ENCODE measurements around the gene TRPV5. TPM values are rescaled to one million over a fixed set of nuclear protein-coding genes. Genes with fewer than 3 reads are reported as not detected.

The TRPV5 gene
- total RNA-seq, 6 experiments from 2014 or later = not detected

- no peak overlapping the region for H3K4me3 Mint-ChIP-seq
- H3K27me3 Mint-ChIP-seq (ENCODE audit: insufficient read depth) = peaks cover 9% of the 10 kb centered on the region
- TF ChIP-seq, protein P1, sequence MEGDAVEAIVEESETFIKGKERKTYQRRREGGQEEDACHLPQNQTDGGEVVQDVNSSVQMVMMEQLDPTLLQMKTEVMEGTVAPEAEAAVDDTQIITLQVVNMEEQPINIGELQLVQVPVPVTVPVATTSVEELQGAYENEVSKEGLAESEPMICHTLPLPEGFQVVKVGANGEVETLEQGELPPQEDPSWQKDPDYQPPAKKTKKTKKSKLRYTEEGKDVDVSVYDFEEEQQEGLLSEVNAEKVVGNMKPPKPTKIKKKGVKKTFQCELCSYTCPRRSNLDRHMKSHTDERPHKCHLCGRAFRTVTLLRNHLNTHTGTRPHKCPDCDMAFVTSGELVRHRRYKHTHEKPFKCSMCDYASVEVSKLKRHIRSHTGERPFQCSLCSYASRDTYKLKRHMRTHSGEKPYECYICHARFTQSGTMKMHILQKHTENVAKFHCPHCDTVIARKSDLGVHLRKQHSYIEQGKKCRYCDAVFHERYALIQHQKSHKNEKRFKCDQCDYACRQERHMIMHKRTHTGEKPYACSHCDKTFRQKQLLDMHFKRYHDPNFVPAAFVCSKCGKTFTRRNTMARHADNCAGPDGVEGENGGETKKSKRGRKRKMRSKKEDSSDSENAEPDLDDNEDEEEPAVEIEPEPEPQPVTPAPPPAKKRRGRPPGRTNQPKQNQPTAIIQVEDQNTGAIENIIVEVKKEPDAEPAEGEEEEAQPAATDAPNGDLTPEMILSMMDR (IDR thresholded peaks at IDR 0.05) = no peak
- H3K9me3 Mint-ChIP-seq = peaks cover 5% of the 10 kb centered on the region
- no peaks in the 10 kb centered on the region for H3K36me3 Mint-ChIP-seq (ENCODE audit: low read depth)
- no peaks in the 10 kb centered on the region for H3K4me1 Mint-ChIP-seq (ENCODE audit: low read depth)
- DNase-seq = no peak
- no peak overlapping the region for H3K27ac Mint-ChIP-seq
Observed at GRCh38 chr7:142901426-142902259, 31.9 kb downstream of the TRPV5 start.

DNA sequence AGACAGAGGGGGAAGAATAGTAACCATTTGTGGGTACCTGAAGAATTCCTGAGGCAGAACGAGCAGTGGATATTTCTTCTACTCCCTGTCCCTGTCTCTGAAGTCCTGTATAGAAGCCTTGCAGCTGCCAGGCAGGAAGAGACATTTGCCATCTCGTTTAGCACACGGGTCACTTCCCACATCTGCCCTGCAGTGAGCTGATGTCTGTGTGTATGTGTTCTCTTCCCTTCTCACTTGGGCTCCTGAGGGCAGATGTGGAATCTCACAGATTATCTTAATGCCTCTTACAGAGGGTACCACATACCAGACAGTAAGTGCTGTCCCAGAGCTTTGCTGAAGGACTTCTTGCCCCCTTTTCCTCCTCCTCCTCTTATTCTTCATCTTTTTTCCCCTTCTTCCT lies 33.9 kb downstream of the TRPV5 start:
- no peak overlapping the region for H3K4me3 Mint-ChIP-seq
- H3K27me3 Mint-ChIP-seq (ENCODE audit: insufficient read depth) = peaks cover 14% of the 10 kb centered on the region
- DNase-seq = no peak
- TF ChIP-seq, protein P1 (IDR thresholded peaks at IDR 0.05) = no peak
- H3K27ac Mint-ChIP-seq = no peak overlapping the region
- H3K36me3 Mint-ChIP-seq (ENCODE audit: low read depth) = no peaks in the 10 kb centered on the region
- H3K4me1 Mint-ChIP-seq (ENCODE audit: low read depth) = no peaks in the 10 kb centered on the region
- H3K9me3 Mint-ChIP-seq = no peaks in the 10 kb centered on the region

DNA sequence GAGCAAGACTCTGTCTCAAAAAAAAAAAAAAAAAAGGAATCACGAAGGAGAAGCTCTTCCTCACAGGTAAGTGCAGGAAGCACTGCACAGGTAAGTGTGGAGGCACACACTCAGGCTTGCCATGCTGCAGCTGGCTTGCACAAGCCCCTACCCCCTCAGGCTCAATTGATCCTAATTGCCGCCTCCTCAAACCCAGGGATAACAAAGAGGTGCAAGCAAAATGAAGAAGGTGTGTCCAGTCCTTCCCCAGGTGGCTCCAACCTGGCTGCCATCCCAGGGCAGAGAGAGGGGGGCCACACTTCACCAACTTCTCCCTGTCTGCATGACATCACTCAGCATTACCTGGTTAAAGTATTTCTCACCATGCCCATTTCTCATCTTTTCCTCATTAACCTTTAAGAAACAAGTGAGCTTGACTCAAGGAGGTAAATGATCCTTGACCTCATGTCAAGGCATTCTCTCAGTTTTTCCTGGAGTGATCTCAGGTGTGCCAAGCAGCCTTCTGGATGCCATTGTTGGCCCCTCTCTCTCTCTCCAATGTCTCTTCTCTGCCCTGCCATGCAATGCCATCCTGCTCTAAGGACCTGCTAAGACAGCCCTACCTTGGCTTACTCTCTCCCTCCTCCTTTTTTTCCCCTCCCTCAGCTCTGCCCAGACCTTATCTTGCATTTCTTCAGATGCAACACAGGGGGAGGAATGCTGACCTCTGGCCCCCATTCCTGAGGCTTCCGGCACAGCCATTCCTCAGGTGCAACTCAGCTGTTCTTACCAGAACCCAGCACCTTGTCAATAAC lies 35.0 kb downstream of the TRPV5 start:
- H3K4me1 Mint-ChIP-seq (ENCODE audit: low read depth) = no peaks in the 10 kb centered on the region
- H3K4me3 Mint-ChIP-seq = no peak overlapping the region
- H3K27me3 Mint-ChIP-seq (ENCODE audit: insufficient read depth) = peaks cover 14% of the 10 kb centered on the region
- no peak for DNase-seq
- TF ChIP-seq, protein P1 (IDR thresholded peaks at IDR 0.05) = no peak
- no peaks in the 10 kb centered on the region for H3K36me3 Mint-ChIP-seq (ENCODE audit: low read depth)
- H3K27ac Mint-ChIP-seq = no peak overlapping the region
- H3K9me3 Mint-ChIP-seq = no peaks in the 10 kb centered on the region

DNA sequence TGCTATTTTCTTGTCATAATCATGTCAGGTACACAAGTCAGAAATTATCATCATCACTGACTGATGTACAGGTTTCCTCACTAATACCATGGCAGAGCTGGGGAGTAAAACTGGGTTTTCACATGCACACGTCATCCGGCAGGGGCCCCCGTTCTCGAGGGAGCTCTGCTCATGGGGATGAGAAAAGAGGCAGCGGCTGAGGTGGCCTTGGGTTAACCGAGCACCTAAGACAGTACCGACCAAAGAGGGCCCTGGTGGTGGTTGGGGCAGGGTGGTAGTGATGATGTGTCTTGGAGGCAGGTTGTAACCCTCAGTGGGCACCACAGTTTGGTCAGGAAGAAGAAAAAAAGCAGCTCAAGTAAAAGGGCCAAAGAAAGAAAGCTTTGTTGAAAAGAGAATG lies 35.9 kb downstream of the TRPV5 start:
- DNase-seq = no peak
- Mint-ChIP-seq H3K27ac (no peak overlapping the region), H3K27me3 (ENCODE audit: insufficient read depth) (peaks cover 14% of the 10 kb centered on the region), H3K9me3 (no peaks in the 10 kb centered on the region), H3K4me3 (no peak overlapping the region), H3K36me3 (ENCODE audit: low read depth) (no peaks in the 10 kb centered on the region), H3K4me1 (ENCODE audit: low read depth) (no peaks in the 10 kb centered on the region)
- TF ChIP-seq, protein P1 (IDR thresholded peaks at IDR 0.05) = no peak

- H3K27me3 Mint-ChIP-seq (ENCODE audit: insufficient read depth) = peaks cover 14% of the 10 kb centered on the region
- H3K9me3 Mint-ChIP-seq = no peaks in the 10 kb centered on the region
- H3K36me3 Mint-ChIP-seq (ENCODE audit: low read depth) = no peaks in the 10 kb centered on the region
- TF ChIP-seq, protein P1 (IDR thresholded peaks at IDR 0.05) = no peak
- DNase-seq = no peak
- no peak overlapping the region for H3K4me3 Mint-ChIP-seq
- no peak overlapping the region for H3K27ac Mint-ChIP-seq
- H3K4me1 Mint-ChIP-seq (ENCODE audit: low read depth) = no peaks in the 10 kb centered on the region
Observed at GRCh38 chr7:142896741-142897379, 36.7 kb downstream of the TRPV5 start.
